GM21360 (cell line): Measurements from ENCODE around the gene OR11L1.
A peak's percentile ranks its signal among the peaks of the same experiment; 100 is the strongest.

Source experiments
- ATAC-seq: cut with Tn5 transposase; IDR thresholded peaks from one replicate; pipeline ENCODE4 v1.9.1; 2021; ENCODE audit warnings: mild to moderate bottlenecking, moderate library complexity; ENCODE audit not compliant: unreplicated experiment

Gene OR11L1

DNA sequence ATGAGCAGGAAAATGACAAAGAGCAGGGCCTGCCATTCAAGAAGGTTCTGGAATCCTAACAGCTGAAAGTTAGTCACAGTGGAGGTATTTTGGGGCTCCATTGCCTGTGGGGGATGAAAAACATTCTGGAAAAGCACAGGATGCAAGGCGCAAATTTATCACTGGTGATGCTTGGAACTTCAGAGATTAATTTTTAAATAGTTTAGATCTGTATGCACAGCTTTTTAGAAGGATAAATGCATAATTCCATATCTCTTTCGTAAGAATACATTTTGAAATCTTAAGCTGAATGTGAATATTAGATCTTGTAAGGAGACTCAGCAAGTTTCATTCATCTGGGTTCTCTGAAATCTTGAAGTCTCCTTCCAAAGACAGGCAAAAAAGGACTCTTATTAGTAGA lies at the start of gene OR11L1:
Gene OR11L1, minus strand, starts transcription at position 101 of the 400 bp plus-strand sequence. Its CDS starts 0 bp downstream, at position 101.
- no peak for ATAC-seq

- no peak for ATAC-seq
These were observed 43.2 kb upstream of the OR11L1 start for GRCh38 chr1:247884797-247885413.

- ATAC-seq = no peak
These were observed 41.6 kb upstream of the OR11L1 start for GRCh38 chr1:247883346-247883745.

- no peak for ATAC-seq
These were observed 23.7 kb upstream of the OR11L1 start for GRCh38 chr1:247865416-247865815.

GRCh38 chr1:247864644-247865043 lies 22.9 kb upstream of the OR11L1 start:
- no peak for ATAC-seq

DNA sequence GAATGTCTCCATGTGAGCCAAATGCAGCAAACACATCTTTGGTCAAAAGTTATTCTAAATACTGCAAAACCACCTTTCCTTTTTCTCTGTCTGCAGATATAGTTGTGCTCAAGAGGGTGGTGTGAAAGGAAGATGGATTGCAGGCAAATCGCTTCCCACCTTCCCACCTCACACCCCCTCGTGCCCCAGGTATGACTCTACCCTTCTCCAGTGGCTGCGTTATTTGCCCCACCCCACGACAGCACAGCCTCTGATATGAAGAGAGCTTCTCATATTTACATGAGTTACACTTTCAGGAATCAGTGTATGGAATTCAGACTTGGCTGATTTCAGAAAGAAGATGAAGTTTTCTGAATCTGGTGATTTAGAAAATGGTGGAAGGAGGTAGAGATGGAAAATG lies 21.1 kb upstream of the OR11L1 start:
- ATAC-seq = no peak

DNA sequence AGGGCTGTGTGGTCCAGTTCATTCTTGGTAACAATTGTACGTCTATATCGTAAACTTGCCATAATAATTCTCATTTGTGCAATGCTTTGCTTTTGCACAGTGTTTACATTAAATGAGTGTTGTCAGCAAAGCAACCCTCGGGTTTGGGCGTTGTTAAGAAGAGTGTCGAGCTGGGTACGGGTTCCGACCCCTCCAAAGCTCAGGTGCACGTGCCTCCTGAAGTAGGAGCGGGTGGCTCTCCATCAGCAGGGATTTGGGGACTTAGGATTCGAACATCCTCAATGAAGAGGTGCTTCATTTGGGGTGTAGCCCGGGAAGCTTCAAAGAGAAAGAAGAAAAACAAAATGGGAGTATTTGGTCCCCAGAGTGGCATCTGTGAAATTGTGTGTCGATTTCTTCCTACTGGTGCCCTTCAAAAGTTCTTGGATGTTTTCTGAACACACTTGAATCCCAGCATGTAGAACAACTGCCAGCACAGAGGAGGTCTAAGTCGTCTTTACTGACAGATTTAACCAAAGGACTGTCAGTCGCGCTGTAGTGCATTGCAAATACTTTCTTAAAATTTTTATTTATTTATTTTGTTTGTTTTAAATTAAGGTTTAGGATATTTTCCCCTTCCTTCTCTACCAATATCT lies 16.4 kb upstream of the OR11L1 start:
- ATAC-seq = no peak

DNA sequence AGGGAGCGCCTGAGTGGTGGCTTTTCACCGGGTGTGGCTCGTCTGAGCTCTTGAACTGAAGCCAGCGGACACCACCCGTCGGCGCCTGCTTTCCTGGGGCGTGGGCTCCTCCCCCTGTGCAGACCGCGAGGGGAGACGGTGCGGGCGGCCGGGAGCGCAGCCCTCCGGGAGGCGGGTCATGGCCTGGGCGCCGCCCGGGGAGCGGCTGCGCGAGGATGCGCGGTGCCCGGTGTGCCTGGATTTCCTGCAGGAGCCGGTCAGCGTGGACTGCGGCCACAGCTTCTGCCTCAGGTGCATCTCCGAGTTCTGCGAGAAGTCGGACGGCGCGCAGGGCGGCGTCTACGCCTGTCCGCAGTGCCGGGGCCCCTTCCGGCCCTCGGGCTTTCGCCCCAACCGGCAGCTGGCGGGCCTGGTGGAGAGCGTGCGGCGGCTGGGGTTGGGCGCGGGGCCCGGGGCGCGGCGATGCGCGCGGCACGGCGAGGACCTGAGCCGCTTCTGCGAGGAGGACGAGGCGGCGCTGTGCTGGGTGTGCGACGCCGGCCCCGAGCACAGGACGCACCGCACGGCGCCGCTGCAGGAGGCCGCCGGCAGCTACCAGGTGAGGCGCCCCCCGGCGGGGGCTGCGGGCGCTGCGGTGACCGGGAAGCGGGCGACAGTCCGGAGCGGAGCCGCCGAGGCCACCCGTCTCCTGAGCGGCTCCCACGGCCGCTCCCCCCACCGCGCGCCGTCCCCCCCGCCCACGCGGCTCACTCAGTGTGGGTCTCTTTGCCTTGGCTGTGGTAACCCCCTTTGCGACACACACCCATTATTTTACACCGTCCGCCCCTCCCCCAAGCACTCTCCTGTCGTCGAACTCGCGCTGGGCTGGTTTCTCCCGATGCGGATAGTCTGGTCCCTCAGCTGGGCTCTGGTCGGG lies 15.6 kb upstream of the OR11L1 start, which contains the start of gene TRIM58:
Gene TRIM58, plus strand, starts transcription at position 119 of the 916 bp plus-strand sequence. Its CDS starts 60 bp downstream, at position 179.
- peak; percentile 85 for ATAC-seq

- ATAC-seq = no peak
These were observed 14.2 kb upstream of the OR11L1 start for GRCh38 chr1:247855911-247856310.

DNA sequence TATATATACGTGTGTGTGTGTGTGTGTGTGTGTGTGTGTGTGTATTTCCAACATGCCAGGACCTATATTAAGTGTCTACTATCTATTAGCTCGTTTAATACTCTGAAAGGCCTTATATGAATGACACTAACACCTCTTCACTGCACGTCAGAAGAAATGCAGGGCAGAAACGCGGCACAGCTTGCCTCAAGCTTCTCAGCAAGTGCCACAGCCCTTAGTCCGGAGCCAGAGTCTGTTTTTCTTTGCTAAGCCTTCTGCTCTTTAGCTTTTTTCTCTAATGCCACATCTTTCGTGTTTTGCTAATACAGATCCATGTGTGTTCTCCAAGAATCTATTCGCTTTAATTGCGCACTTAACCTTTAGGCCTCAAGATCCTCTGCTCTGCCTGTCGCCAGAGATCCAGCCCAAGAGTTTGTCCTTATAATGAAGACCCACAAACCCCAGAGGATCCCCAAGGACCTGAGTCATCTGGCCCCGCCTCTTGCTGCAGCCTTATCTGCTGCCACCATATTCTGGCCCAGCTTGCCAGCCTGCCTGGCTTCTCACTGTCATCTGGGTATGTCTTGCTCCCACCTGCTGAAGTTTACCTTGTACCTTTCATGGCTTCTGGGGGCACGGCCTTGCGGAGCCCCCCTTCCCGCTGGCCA lies 13.3 kb upstream of the OR11L1 start:
- no peak for ATAC-seq

DNA sequence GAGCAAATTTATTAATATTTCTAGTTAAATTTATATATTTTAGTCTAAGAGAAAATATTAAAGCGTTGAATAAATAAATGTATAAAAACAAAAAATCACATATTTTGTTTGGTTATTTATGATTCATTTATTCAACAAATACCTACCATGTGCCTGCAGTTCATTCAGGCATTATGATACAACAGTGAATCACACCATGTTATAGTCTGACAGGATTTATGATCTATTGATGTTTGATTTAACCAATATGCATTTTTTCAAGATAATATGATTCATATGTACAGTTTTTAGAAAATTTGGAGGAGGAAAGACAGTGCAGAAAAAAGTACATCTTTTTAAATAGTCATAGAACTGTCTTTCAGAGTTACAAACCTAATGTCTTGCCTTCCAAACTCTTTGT lies 7.9 kb upstream of the OR11L1 start:
- ATAC-seq = no peak

DNA sequence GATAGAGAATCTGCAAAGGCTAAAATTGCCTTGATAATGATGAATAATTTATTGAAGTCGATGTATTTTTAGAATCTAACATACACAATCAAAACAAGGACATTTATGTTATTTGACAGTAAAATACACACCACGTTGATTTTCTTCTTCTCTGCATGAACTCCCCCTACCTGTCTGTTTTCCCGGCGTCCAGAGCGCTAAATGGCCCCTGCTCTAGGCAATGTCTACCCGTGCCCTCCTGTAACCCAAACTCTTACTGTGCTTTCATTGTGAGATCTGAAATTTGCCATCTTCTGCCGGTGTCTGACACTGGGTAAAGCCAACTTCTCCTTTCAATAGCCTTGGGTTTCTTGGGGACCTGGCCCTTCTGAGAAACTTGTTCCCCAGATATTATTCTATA lies 6.7 kb upstream of the OR11L1 start:
- no peak for ATAC-seq

DNA sequence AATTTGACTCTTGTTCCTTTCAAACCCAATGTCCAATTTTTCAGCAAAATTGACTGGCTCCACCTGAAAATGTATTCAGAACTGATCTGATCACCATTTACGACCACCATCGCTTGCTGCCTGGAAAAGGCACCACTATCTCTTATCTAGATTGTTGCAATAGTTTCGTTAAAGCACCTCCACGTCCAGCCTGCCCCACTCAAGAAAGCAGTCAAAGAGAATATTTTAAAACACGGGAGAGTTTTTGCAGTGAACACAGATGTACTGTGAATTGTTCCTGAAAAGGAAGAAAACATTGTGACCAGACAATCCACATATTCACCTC lies 4.0 kb upstream of the OR11L1 start:
- no peak for ATAC-seq

DNA sequence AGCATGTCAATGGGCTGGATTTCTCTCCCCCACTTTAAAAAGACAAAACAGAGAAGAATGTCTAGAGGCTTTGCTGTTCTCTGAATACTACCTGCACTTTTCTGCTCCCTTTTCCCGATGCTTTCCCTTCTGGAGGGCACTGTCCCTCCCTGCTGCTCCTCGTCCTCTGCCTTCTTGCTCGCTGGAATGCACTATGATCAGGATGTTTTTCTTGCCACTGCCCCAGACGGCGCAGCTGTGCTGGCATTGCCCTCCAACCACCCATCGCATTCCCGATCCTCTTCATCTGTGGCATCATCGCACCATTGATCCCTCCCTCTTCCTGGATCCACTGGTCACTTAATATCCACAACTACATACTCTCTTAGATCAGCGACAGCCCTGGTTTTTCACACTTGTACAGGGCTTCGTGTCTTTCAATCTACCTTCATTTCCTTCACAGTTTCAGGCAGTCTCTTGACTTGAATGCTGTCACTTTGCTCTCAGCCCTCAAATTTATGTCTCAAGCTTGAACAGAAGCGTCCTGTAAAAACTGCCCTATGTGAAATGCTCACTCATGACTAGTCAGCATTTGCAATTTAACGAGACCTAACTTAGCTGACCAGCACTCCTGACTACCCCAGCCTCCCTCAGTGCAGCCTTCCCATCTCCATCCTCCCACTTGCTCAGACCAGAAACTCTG lies 3.5 kb upstream of the OR11L1 start:
- no peak for ATAC-seq

GRCh38 chr1:247843411-247843810 lies 1.7 kb upstream of the OR11L1 start:
- ATAC-seq = no peak

DNA sequence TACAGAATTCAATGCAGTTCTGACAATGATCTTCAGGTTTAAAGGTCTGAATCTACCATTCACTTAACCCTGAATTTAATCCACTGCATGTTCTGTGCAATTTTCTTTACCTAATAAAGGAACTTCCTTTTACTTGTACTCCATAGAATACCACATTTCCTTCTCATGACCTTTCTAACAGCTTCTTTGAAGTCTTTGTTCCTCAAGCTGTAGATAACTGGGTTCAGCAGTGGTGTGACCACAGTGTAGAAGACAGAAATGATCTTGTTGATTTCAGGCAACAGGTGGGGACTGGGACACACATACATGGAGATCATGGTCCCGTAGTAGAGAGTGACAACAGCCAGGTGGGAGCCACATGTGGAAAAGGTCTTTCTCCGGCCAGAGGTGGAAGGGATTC lies 878 bp downstream of the OR11L1 start:
- ATAC-seq = no peak

DNA sequence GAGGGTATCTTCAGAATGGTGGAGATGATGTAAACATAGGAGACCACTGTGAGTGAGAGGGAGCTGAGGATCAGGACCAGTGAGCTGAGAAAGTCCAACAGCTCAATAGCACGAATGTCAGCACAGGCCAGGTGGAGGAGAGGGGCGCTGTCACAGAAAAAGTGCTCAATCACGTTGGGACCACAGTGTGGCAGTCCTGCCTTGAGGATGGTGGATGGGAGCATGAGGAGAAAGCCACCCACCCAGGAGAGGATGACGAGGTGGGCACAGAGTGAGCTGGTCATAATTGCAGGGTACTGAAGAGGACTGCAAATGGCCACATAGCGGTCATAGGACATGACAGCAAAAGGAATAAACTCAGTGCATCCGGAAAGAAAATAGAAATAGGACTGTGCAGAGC lies 8.1 kb downstream of the OR11L1 start:
- no peak for ATAC-seq

DNA sequence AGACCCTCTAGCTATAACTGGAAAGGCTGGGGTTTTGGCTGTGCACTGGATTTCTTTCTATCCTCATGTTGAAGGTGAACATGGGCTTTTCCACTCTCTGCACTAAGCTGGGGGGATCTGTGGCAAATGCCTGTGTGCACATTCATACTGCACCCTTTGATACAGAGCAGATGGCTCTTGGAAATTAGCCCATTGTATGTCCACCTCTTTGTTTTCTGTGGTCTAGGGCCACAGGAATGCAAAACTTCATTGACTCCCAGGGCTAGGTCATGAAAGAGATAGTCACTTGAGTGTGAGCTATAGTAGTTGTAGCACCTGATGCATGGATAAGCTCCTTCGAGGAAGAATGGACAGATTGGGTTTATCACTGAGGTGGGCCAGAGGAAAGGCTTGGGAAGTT lies 12.0 kb downstream of the OR11L1 start:
- ATAC-seq = no peak

DNA sequence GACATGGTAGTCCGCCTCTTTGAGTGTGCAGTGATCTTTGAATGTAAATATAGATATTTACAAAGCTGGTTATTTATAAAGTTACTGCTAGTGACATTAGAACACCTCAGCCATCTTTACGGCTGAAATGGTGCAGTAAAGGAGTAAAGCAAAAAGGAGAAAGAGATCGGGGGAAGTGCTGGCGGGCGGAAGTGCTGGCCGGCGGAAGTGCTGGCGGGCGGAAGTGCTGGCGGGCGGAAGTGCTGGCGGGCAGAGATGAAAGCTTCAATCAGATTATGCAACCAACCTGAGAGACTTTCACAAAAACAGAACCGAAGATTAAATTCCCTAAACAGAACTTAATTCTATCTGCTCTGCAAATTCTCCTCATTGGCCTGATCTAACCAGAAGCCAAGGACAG lies 16.3 kb downstream of the OR11L1 start:
- ATAC-seq = no peak

- no peak for ATAC-seq
These were observed 17.7 kb downstream of the OR11L1 start, which contains the start of gene OR14A16 for GRCh38 chr1:247824023-247824422. TSS of gene OR14A16 (minus strand) at chr1:247824119. CDS start at chr1:247815729, 8,390 bp downstream.

DNA sequence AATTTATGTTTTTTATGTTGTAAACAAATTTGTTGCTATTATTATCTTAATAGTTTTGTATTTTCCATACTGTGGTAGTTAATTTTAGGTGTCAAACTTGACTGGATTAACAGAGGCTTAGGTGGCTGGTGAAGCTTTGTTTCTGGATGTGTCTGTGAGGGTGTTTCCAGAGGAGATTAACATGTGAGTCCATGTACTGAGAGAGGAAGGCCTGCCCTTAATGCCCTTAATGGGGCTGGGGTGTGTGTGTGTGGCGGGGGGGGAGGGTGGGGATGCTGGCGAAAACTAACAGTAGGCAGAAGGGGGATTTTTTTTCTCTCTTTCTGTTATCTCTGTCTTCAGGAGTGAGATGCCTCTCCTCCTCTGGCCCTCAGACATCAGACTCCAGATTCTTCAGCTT lies 19.6 kb downstream of the OR11L1 start:
- no peak for ATAC-seq
